Chondrocyte (in vitro differentiated cells): ENCODE data around the gene RAB10. TPM values are rescaled to one million over a fixed set of nuclear protein-coding genes. Genes with fewer than 3 reads are reported as not detected.
A peak's percentile ranks its signal among the peaks of the same experiment; 100 is the strongest.

Experiments
- DNase-seq: peaks from one replicate; pipeline ENCODE4 v3.0.0; 2021; ENCODE audit warnings: mixed read lengths, low spot score
- H3K27ac Mint-ChIP-seq: one replicate; pipeline ENCODE4 v1.8.0; 2021; ENCODE audit warnings: mild to moderate bottlenecking, moderate library complexity, mixed read lengths; ENCODE audit not compliant: unreplicated experiment
- H3K27me3 Mint-ChIP-seq: 2 replicates; pipeline ENCODE4 v1.8.0; 2021; ENCODE audit warnings: low read depth, mixed read lengths
- H3K36me3 Mint-ChIP-seq: 2 replicates; pipeline ENCODE4 v1.8.0; 2021; ENCODE audit warnings: low read depth, mixed read lengths
- H3K4me1 Mint-ChIP-seq: 2 replicates; pipeline ENCODE4 v1.8.0; 2021; ENCODE audit warnings: low read depth, mild to moderate bottlenecking, mixed read lengths
- H3K4me3 Mint-ChIP-seq: one replicate; pipeline ENCODE4 v1.8.0; 2021; ENCODE audit warnings: mild to moderate bottlenecking, moderate library complexity, mixed read lengths; ENCODE audit not compliant: unreplicated experiment
- H3K9me3 Mint-ChIP-seq: 2 replicates; pipeline ENCODE4 v1.8.0; 2021; ENCODE audit warnings: low read depth, mixed read lengths
- total RNA-seq: library from RNA; stranded (reverse); gene quantifications from 3 replicates; pipeline ENCODE4 v1.2.1, GENCODE V29; 2021
- TF ChIP-seq, protein P1 (sequence below): fragments of 200-600 bp; sonication (generic); IDR thresholded peaks from 2 replicates; pipeline ENCODE4 v1.5.0; 2021; ENCODE audit warnings: antibody characterized with exemption, mild to moderate bottlenecking, moderate library complexity

RAB10 gene
- total RNA-seq, 1 donor from 2014 or later: 153 TPM

DNA sequence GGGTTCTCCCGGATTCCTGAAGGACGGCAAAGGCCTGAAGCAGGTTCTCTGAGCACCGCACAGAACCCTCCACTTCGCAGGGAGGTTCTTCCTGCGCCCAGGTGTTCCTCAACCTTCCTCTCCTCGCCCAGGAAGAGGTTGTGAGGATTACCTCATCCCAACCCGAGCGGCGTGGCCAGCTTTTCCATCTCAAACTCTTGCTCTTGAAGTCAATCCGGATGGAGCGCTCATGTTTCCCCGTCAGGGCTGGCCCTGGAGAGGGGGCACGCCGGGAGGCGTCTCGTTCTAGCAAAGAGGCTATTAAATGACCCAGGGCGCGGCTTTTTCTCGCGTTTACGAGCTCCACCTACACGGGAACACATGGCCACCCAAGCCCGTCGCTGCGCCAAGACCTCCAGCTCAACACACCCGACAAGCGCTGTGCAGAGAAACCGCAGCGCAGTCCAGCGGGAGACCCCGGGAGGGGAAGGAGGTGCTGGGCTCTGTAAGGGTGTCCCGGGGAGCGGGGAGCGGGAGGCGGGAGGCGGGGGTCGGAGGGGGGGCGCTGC, 540 bp upstream of the RAB10 start:
- Mint-ChIP-seq H3K4me1 (peaks cover 35% of the 10 kb centered on the region), H3K36me3 (no peaks in the 10 kb centered on the region), H3K27ac (peak overlapping the region; percentile 98), H3K4me3 (peak overlapping the region; percentile 82), H3K9me3 (no peaks in the 10 kb centered on the region), H3K27me3 (no peaks in the 10 kb centered on the region)
- peak; percentile 94 for DNase-seq
- TF ChIP-seq, protein P1, sequence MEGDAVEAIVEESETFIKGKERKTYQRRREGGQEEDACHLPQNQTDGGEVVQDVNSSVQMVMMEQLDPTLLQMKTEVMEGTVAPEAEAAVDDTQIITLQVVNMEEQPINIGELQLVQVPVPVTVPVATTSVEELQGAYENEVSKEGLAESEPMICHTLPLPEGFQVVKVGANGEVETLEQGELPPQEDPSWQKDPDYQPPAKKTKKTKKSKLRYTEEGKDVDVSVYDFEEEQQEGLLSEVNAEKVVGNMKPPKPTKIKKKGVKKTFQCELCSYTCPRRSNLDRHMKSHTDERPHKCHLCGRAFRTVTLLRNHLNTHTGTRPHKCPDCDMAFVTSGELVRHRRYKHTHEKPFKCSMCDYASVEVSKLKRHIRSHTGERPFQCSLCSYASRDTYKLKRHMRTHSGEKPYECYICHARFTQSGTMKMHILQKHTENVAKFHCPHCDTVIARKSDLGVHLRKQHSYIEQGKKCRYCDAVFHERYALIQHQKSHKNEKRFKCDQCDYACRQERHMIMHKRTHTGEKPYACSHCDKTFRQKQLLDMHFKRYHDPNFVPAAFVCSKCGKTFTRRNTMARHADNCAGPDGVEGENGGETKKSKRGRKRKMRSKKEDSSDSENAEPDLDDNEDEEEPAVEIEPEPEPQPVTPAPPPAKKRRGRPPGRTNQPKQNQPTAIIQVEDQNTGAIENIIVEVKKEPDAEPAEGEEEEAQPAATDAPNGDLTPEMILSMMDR: peak; percentile 9

DNA sequence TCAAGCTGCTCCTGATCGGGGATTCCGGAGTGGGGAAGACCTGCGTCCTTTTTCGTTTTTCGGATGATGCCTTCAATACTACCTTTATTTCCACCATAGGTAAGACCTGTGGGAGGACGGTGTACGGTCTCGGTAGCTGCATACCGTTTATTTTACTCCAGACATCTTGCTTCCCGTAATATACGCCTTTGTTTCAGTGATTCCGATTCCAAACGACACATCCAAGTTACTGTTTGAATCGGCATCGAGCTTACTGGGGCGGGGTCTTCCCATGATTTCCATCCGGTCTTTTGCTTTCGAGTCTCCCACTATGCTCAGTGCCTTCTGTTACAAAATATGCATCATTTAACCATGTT, 731 bp downstream of the RAB10 start:
- H3K4me3 Mint-ChIP-seq: peak overlapping the region; percentile 82
- peak overlapping the region; percentile 98 for H3K27ac Mint-ChIP-seq
- no peaks in the 10 kb centered on the region for H3K36me3 Mint-ChIP-seq
- peaks cover 39% of the 10 kb centered on the region for H3K4me1 Mint-ChIP-seq
- no peak for DNase-seq
- TF ChIP-seq, protein P1: no peak
- H3K9me3 Mint-ChIP-seq: no peaks in the 10 kb centered on the region
- no peaks in the 10 kb centered on the region for H3K27me3 Mint-ChIP-seq

DNA sequence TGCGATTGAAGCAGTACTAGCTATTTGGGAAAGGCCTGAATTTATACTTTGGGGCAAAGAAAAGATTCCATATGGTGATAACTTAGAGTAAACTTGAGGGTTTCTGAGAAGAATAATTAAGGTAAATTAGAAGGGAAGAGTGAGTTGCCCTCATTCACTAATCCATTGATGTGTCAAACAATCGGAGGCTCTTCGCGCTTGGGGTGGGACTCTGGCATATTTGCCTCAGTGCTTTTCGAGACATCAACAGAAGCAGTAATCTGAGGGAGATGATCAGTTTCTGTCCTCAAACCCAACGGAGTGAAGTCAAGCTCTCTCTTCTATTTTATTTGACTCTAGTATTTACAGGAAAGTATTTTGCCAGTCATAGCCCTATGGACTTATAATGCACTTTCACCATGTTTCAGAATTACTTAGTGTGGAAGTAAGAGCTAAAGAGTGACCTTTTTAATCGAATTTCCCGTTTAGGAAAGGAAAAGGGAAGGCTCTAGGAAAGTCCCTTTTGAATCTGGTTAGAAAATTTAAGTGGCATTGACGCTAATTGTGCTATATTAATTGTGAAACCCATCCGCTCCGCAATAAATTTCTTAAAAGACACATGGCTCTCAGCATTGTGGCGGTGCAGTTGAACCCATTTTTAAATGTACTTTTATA, 1.3 kb downstream of the RAB10 start:
- no peaks in the 10 kb centered on the region for H3K27me3 Mint-ChIP-seq
- peaks cover 41% of the 10 kb centered on the region for H3K4me1 Mint-ChIP-seq
- H3K4me3 Mint-ChIP-seq: peak overlapping the region; percentile 82
- H3K27ac Mint-ChIP-seq: peak overlapping the region; percentile 98
- TF ChIP-seq, protein P1: no peak
- no peaks in the 10 kb centered on the region for H3K9me3 Mint-ChIP-seq
- DNase-seq: no peak
- H3K36me3 Mint-ChIP-seq: no peaks in the 10 kb centered on the region

DNA sequence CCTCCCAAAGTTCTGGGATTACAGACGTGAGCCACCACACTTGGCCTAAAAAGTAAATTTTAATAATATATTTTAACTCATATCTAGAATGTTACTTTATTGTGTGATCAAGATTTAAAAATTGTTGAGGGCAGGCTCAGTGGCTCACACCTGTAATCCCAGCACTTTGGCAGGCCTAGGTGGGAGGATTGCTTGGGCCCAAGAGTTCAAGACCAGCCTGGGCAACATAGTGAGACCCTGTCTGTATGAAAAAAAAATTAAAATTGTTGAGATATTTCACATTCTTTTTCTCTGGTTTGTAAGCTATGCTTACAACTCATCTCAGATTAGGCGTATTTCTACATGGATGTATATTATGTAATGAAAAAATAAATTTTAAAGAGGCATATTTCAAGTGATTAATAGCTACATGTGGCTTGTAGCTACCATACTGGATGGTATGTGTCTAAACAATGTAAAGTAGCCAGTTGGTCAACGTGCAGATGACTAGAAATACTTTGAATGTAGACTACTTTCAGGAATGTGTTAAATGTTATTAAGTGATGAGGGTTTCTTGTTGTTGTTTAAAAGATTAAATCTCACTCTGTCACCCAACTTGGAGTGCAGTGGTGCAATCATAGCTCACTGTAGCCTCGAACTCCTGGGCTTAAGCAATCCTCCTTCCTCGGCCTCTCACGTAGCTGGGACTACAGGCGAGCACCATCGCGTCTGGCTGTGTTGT, 5.9 kb downstream of the RAB10 start:
- Mint-ChIP-seq H3K4me1 (peaks cover 61% of the 10 kb centered on the region), H3K36me3 (no peaks in the 10 kb centered on the region), H3K4me3 (no peak overlapping the region), H3K27ac (no peak overlapping the region), H3K9me3 (no peaks in the 10 kb centered on the region), H3K27me3 (no peaks in the 10 kb centered on the region)
- TF ChIP-seq, protein P1: no peak
- no peak for DNase-seq

DNA sequence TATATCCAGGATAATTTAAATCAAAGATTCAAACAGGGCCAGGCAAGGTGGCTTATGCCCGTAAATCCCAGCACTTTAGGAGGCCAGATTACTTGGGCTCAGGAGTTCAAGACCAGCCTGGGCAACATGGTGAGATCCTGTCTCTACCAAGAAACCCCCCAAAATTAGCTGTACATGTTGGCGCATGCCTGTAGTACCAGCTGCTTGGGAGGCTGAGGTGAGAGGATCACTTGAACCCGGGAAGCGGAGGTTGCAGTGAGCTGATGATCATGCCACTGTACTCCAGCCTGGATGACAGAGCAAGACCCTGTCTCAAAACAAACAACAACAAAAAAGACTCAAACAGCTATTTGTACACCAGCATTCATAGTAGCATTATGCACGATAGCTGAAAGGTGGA, 9.2 kb downstream of the RAB10 start:
- no peak for DNase-seq
- Mint-ChIP-seq H3K4me3 (no peak overlapping the region), H3K27me3 (no peaks in the 10 kb centered on the region), H3K9me3 (no peaks in the 10 kb centered on the region), H3K4me1 (peaks cover 45% of the 10 kb centered on the region), H3K36me3 (no peaks in the 10 kb centered on the region), H3K27ac (no peak overlapping the region)
- TF ChIP-seq, protein P1: no peak
